AG09309 (cell line): Measurements from ENCODE around the gene FCER1G.
"Not testable (repeated sequence)": the region's sequence is repeated elsewhere in the genome, so short reads cannot be mapped to it uniquely, and the experiment has no call there.

Experiments used
- DNase-seq: peaks from one replicate; pipeline ENCODE4 v3.0.0-alpha.2; 2010; ENCODE audit warnings: low read depth
- H3K4me3 ChIP-seq: 2 replicates; pipeline ENCODE4 v1.5.1; 2011; ENCODE audit warnings: mild to moderate bottlenecking, low read depth, low read length, moderate library complexity; ENCODE audit not compliant: control insufficient read depth
- TF ChIP-seq, protein P1 (sequence below): IDR thresholded peaks from 2 replicates; pipeline ENCODE4 v1.5.1; 2011; ENCODE audit warnings: mild to moderate bottlenecking, low read depth, low read length, inconsistent platforms; ENCODE audit not compliant: insufficient read depth, control insufficient read depth; ENCODE audit errors: missing control alignments

FCER1G gene

DNA sequence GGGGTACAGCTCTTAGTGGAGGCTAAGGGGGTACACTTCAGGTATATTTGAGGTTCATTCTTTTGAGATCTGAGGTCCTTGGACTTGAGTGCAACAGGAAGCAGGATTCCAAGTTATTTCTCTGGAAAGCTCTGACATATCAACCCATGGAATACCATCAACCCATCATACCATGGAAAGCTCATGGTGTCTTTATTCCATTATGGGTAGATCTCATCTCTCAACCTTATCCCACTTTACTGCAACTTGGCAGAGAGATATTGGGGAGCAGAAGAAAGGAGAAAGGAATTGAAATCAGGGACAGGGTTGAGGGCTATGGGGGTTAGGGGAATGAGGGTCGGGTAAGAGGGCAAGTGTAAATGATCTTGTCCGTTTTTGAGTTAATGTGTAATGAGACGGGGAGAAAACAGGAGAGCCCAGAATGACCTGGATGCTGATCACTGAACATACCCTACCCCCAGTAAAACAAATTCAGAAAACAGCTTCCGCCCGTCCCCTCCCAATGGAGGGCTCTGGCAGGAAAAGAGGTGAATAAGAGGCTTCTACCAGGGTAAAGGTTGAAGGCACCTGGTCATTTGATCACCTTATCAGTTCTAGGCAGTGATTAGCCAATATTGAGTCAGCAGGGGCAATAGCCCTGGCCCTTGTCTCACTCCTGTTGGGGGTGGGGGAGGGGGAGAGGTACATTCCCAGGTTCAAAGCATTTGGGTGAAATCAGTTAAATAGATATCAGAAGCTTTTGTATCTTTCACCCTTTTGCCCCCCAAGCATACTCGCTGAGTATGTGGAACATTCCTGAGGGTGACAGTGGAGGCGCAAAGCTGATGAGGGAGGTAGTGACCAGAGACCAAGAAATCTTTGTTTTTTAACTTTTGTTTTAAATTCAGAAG is 9.0 kb downstream of the FCER1G start:
- DNase-seq: no peak
- TF ChIP-seq, protein P1, sequence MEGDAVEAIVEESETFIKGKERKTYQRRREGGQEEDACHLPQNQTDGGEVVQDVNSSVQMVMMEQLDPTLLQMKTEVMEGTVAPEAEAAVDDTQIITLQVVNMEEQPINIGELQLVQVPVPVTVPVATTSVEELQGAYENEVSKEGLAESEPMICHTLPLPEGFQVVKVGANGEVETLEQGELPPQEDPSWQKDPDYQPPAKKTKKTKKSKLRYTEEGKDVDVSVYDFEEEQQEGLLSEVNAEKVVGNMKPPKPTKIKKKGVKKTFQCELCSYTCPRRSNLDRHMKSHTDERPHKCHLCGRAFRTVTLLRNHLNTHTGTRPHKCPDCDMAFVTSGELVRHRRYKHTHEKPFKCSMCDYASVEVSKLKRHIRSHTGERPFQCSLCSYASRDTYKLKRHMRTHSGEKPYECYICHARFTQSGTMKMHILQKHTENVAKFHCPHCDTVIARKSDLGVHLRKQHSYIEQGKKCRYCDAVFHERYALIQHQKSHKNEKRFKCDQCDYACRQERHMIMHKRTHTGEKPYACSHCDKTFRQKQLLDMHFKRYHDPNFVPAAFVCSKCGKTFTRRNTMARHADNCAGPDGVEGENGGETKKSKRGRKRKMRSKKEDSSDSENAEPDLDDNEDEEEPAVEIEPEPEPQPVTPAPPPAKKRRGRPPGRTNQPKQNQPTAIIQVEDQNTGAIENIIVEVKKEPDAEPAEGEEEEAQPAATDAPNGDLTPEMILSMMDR: no peak
- no peak overlapping the region for H3K4me3 ChIP-seq

DNA sequence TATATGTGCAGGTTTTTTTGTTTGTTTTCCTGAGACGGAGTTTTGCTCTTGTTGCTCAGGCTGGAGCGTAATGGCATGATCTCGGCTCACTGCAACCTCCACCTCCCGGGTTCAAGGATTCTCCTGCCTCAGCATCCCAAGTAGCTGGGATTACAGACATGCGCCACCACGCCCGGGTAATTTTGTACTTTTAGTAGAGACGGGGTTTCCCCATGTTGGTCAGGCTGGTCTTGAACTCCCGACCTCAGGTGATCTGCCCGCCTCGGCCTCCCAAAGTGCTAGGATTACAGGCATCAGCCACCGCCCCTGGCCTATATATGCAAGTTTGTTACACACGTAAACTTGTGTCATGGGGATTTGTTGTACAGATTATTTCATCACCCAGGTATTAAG is 9.6 kb downstream of the FCER1G start:
- H3K4me3 ChIP-seq, DNase-seq: not testable (repeated sequence)

DNA sequence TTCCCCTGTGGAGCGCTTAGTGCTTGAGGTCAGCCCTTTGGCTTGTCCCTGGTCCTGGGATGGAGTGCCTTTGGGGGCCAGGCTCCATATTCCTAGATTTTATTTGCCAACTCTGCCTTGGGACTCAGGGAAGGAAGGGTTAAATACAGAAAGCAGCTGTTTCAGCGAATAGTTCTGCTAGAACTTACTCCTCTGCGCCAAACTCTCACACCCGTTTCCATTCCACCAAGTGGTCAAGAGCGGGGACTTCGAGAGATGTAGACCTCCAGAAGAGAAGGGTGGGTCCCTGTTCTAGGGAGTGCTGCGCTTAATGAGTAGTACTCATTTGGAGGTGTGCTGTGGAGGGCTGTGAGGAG is 10.1 kb downstream of the FCER1G start:
- TF ChIP-seq, protein P1: no peak
- no peak overlapping the region for H3K4me3 ChIP-seq
- no peak for DNase-seq

DNA sequence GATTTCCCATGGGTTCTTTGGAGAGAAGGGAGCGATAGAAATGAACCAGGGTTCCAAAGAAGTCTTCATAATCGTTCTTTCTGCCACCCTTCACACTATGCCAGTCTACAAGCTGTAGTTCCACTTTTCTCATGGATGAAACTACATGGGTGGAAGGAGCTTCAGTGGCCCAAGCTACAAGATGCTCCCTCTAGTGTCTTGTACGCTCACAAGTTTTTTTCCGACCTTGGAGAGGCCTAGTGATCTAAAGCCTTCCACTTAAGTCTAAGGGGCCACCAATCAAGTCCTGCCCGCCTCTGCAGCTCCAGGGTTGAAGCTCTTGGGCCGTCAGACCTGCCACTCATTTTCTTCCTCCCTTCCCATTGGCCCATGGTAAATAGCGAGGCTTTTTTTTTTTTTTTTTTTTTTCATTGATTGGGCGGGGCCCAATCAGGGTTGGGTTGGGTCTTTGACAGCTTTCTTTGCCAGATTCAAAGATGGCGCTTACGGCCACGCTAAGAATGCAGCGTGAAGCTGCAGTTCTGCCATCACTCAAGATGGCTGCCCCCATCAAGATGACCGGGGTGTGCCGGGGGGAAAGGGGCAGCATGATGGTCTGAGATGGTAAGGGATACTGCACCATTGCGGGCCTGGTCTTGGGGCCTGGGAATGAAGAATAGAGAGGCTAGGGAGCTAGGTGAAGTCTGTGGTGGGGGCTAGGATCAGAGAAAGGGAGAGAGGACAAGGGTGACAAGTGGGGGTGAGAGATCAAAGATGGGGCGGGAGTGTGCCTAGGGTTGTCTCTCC is 10.6 kb downstream of the FCER1G start, which contains the start of gene TOMM40L:
Gene TOMM40L, plus strand, starts transcription at position 527 of the 786 bp plus-strand sequence. CDS start 430 bp downstream, outside the sequence.
- TF ChIP-seq, protein P1: peak; percentile 72
- H3K4me3 ChIP-seq: peak within 1 kb of the TSS; percentile 89
- DNase-seq: peak; percentile 100

DNA sequence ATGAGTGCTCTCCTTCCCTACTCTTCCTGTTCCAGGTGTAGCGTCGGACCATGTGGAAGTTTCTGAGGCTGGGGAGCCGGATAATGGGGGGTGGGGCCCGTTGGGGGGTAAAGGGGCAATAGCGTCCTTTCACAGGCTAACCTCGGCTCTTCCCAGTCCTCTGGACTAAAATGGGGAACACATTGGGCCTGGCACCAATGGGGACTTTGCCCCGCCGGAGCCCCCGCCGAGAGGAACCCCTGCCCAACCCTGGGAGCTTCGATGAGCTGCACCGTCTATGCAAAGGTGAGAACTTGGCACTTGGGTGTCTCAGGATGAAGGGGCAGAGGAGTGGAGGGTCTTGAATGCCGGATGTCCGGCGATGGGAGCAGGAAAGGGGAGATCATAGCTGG is 11.2 kb downstream of the FCER1G start:
- TF ChIP-seq, protein P1: no peak
- H3K4me3 ChIP-seq: peak overlapping the region; percentile 89
- no peak for DNase-seq

DNA sequence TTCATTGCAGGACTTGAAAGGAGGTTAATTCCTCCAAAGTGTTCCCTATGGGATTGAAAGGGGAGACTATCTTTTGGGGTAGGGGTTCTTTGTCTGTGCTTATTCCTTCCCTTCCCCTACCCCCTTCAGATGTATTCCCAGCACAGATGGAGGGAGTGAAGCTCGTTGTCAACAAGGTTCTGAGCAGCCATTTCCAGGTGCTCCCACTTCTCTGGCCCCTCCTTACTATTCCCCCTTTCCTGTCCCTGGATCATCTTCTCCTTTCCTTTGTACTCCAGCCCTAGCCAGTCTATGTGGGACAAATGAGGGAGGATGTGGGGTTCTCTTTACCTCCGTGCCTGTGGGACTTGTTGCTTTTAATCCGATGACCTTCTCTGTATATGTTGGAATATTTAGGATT is 11.7 kb downstream of the FCER1G start:
- peak overlapping the region; percentile 89 for H3K4me3 ChIP-seq
- TF ChIP-seq, protein P1: no peak
- no peak for DNase-seq
